Heart left ventricle (tissue), 13 donors: ENCODE measurements around the gene TUSC2.

Source experiments
- POLR2A ChIP-seq, 2 donors: fragments of 450-650 bp; IDR thresholded peaks; one replicate each; pipeline ENCODE4 v1.6.1; 2017; ENCODE audit warnings: antibody characterized with exemption in 2 of 2, mild to moderate bottlenecking in 2 of 2, moderate library complexity in 2 of 2
- TF ChIP-seq, protein P1 (sequence below), 12 donors: fragments of 200-600 bp; sonication (generic) in 4 of 12; IDR thresholded peaks; one replicate each; pipeline versions ENCODE4 v1.5.0 to v1.8.0; 2018 to 2022; ENCODE audit warnings: antibody characterized with exemption in 12 of 12, mild to moderate bottlenecking in 5 of 12
- donor health status: ischemic (EF 13 %, LVEDD 7.1; RV severe dilation, severe dysfunction).
- donor health status: DM: no; HTN: yes; CAD: no.
- donor health status: DM: no; HTN: no; CAD: no.
- donor health status: ischemic (EF 25% LVEDD 6.9; RV normal size, moderate dysfunction).
- donor health status: ischemic (EF 25% LVEDD 5.7; RV mildly dilated, moderate dysfunction).
- donor health status: ischemic (EF 35%, LVEDD 5.7; RV mildly dilated, moderate dysfunction).
- donor health status: nonischemic (EF 11% LVEDD 7.7; RV severe dilation, severe dysfunction).
- donor health status: DM: yes; HTN: yes; CAD: no.
- donor health status: PGD.
- donor health status: ischemic (EF 29% LVEDD 5.4; RV normal size, mild dysfunction).
- donor health status: nonischemic (EF 23%, LVEDD 6.1; RV moderate dilation, normal function).

DNA sequence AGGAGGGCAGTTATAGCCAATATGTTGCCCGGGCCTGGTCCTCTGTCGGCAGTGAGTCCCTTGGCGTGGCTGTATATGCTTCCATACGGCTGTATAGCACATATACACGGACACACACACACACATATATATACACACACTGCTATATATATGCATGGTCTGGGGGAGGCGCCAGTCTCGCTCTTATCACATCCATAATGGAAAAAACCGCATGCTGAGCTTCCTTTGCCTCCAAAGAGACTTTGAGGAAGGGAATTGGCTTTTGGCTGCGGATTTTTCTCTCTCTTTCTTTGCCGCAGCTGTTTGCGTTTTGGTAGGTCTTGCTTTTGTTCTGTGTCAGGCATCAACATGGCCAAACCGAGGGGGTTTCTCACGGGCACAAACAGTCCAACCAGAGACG lies 42.6 kb upstream of the TUSC2 start:
- TF ChIP-seq, protein P1, sequence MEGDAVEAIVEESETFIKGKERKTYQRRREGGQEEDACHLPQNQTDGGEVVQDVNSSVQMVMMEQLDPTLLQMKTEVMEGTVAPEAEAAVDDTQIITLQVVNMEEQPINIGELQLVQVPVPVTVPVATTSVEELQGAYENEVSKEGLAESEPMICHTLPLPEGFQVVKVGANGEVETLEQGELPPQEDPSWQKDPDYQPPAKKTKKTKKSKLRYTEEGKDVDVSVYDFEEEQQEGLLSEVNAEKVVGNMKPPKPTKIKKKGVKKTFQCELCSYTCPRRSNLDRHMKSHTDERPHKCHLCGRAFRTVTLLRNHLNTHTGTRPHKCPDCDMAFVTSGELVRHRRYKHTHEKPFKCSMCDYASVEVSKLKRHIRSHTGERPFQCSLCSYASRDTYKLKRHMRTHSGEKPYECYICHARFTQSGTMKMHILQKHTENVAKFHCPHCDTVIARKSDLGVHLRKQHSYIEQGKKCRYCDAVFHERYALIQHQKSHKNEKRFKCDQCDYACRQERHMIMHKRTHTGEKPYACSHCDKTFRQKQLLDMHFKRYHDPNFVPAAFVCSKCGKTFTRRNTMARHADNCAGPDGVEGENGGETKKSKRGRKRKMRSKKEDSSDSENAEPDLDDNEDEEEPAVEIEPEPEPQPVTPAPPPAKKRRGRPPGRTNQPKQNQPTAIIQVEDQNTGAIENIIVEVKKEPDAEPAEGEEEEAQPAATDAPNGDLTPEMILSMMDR (IDR thresholded peaks at IDR 0.05) = peak in 2 of 12 donors; percentile 20 to 28
- TF ChIP-seq POLR2A (IDR thresholded peaks at IDR 0.05) = no peak
